Common myeloid progenitor, CD34-positive (primary cell): Measurements from ENCODE around the gene APBB2.

ENCODE experiments used
- CTCF ChIA-PET: fragments of 350-600 bp; sonication (Branson Sonifier 250); formaldehyde crosslinking; loops from one replicate; lab custom pipeline; 2021; ENCODE audit warnings: antibody characterized with exemption; lab: Charles Lee
- POLR2A ChIA-PET: fragments of 350-600 bp; sonication (Branson Sonifier 250); formaldehyde crosslinking; loops from one replicate; lab custom pipeline; 2021; ENCODE audit warnings: antibody characterized with exemption; lab: Charles Lee
- DNase-seq, 3 donors: peaks; one replicate each; pipeline versions ENCODE4 v3.0.0 to v3.0.0-alpha.2; 2013
- H3K27ac ChIP-seq, 2 experiments: 1 replicate in 1 of 2; 2 replicates in 1 of 2; pipeline ENCODE4 v1.7.0; 2013; ENCODE audit warnings: inconsistent platforms in 2 of 2, low read length in 2 of 2, mild to moderate bottlenecking in 2 of 2, low read depth in 1 of 2, moderate library complexity in 1 of 2; ENCODE audit not compliant: severe bottlenecking in 2 of 2, insufficient read depth in 1 of 2, poor library complexity in 1 of 2
- H3K27me3 ChIP-seq, 5 experiments: replicated peaks in 2 of 5; 1 replicate in 3 of 5; 2 replicates in 2 of 5; pipeline versions ENCODE4 v1.6.1 to v1.7.0; 2013; ENCODE audit warnings: low read length in 4 of 5, mild to moderate bottlenecking in 2 of 5, moderate library complexity in 2 of 5, inconsistent platforms in 1 of 5; ENCODE audit not compliant: insufficient read depth in 5 of 5, control insufficient read depth in 4 of 5
- H3K36me3 ChIP-seq, 4 experiments: 1 replicate in 2 of 4; 2 replicates in 2 of 4; pipeline versions ENCODE4 v1.6.1 to v1.7.0; 2013; ENCODE audit warnings: low read length in 3 of 4, control low read depth in 1 of 4, mild to moderate bottlenecking in 1 of 4; ENCODE audit not compliant: control insufficient read depth in 4 of 4, insufficient read depth in 4 of 4
- H3K4me1 ChIP-seq, 4 experiments: 1 replicate in 3 of 4; 2 replicates in 1 of 4; pipeline versions ENCODE4 v1.6.1 to v1.7.1; 2013; ENCODE audit warnings: low read length in 3 of 4, mild to moderate bottlenecking in 3 of 4, control low read depth in 1 of 4, inconsistent platforms in 1 of 4, moderate library complexity in 1 of 4; ENCODE audit not compliant: control insufficient read depth in 4 of 4, insufficient read depth in 4 of 4; ENCODE audit errors: control extremely low read depth in 1 of 4
- H3K4me3 ChIP-seq, 7 experiments: 1 replicate in 4 of 7; 2 replicates in 3 of 7; pipeline versions ENCODE4 v1.5.1 to v1.7.0; 2013; ENCODE audit warnings: mild to moderate bottlenecking in 7 of 7, low read length in 6 of 7, moderate library complexity in 6 of 7, inconsistent platforms in 2 of 7, low read depth in 2 of 7, control low read depth in 1 of 7; ENCODE audit not compliant: insufficient read depth in 4 of 7, control insufficient read depth in 1 of 7; ENCODE audit errors: extremely low read depth in 1 of 7
- H3K9me3 ChIP-seq, 5 experiments: 1 replicate in 4 of 5; 2 replicates in 1 of 5; pipeline versions ENCODE4 v1.6.1 to v1.7.1; 2013; ENCODE audit warnings: low read length in 4 of 5, mild to moderate bottlenecking in 2 of 5, inconsistent platforms in 1 of 5, low read depth in 1 of 5, moderate library complexity in 1 of 5; ENCODE audit not compliant: control insufficient read depth in 4 of 5, insufficient read depth in 2 of 5; ENCODE audit errors: control extremely low read depth in 1 of 5
- WGBS: methylation state at CpG from one replicate; pipeline ENCODE4 v1.1.5; 2013; ENCODE audit not compliant: insufficient coverage; 5-methylcytosine and 5-hydroxymethylcytosine counted together

APBB2 gene

GRCh38 chr4:40967550-40967949, 246.8 kb downstream of the APBB2 start:
- Histone ChIP-seq H3K36me3 (no peaks in the 10 kb centered on the region), H3K9me3 (peaks cover 0 to 15% (median 10%) of the 10 kb centered on the region in 5 experiments), H3K4me3 (no peak overlapping the region), H3K4me1 (no peaks in the 10 kb centered on the region), H3K27me3 (no peaks in the 10 kb centered on the region), H3K27ac (no peak overlapping the region)
- WGBS: 97% methylated on average over 5 of the region's 6 CpGs
- POLR2A ChIA-PET: no interaction called here
- CTCF ChIA-PET: interaction anchor here (1.1 to 1.6 kb wide), 2 partner anchors 11 to 43 kb away, joined by 3 to 4 read pairs; no protein-coding TSS in a partner anchor
- no peak for DNase-seq

GRCh38 chr4:40966091-40966490, 248.3 kb downstream of the APBB2 start:
- no peaks in the 10 kb centered on the region for H3K27me3 ChIP-seq
- POLR2A ChIA-PET: no interaction called here
- WGBS: 90% methylated on average over 2 of the region's 5 CpGs
- H3K4me1 ChIP-seq: no peaks in the 10 kb centered on the region
- DNase-seq: no peak
- peaks cover 0 to 15% (median 10%) of the 10 kb centered on the region in 5 experiments for H3K9me3 ChIP-seq
- H3K27ac ChIP-seq: no peak overlapping the region
- CTCF ChIA-PET: no interaction called here
- H3K4me3 ChIP-seq: no peak overlapping the region
- no peaks in the 10 kb centered on the region for H3K36me3 ChIP-seq

- no peak for DNase-seq
- WGBS: no CpG with 5 or more reads among the region's 1 CpG
- CTCF ChIA-PET: interaction anchor here (1.7 kb wide), 1 partner anchor 12 kb away, joined by 5 read pairs; no protein-coding TSS in a partner anchor
- H3K4me1 ChIP-seq: no peaks in the 10 kb centered on the region
- H3K9me3 ChIP-seq: peaks cover 0 to 15% (median 10%) of the 10 kb centered on the region in 5 experiments
- no peaks in the 10 kb centered on the region for H3K27me3 ChIP-seq
- H3K36me3 ChIP-seq: no peaks in the 10 kb centered on the region
- POLR2A ChIA-PET: no interaction called here
- no peak overlapping the region for H3K27ac ChIP-seq
- no peak overlapping the region for H3K4me3 ChIP-seq
These were observed 250.4 kb downstream of the APBB2 start for GRCh38 chr4:40963897-40964478.

GRCh38 chr4:40962551-40963180, 251.7 kb downstream of the APBB2 start:
- 47% methylated on average over 4 of the region's 7 CpGs for WGBS
- POLR2A ChIA-PET: no interaction called here
- no peak for DNase-seq
- CTCF ChIA-PET: interaction anchor here (0.7 to 1.7 kb wide), 3 partner anchors 14 to 698 kb away, joined by 3 to 5 read pairs (median 4); no protein-coding TSS in a partner anchor
- H3K4me3 ChIP-seq: no peak overlapping the region
- peaks cover 0 to 14% (median 10%) of the 10 kb centered on the region in 5 experiments for H3K9me3 ChIP-seq
- H3K27me3 ChIP-seq: no peaks in the 10 kb centered on the region
- no peaks in the 10 kb centered on the region for H3K36me3 ChIP-seq
- no peak overlapping the region for H3K27ac ChIP-seq
- H3K4me1 ChIP-seq: no peaks in the 10 kb centered on the region

GRCh38 chr4:40960941-40961340, 253.4 kb downstream of the APBB2 start:
- POLR2A ChIA-PET: no interaction called here
- WGBS: no CpG with 5 or more reads among the region's 1 CpG
- no peaks in the 10 kb centered on the region for H3K4me1 ChIP-seq
- no peak for DNase-seq
- no peaks in the 10 kb centered on the region for H3K27me3 ChIP-seq
- CTCF ChIA-PET: no interaction called here
- no peaks in the 10 kb centered on the region for H3K36me3 ChIP-seq
- peaks cover 0 to 1% (median 0%) of the 10 kb centered on the region in 5 experiments for H3K9me3 ChIP-seq
- no peak overlapping the region for H3K27ac ChIP-seq
- no peak overlapping the region for H3K4me3 ChIP-seq

GRCh38 chr4:40957281-40957680, 257.1 kb downstream of the APBB2 start:
- Histone ChIP-seq H3K4me1 (peaks cover 0 to 4% (median 0%) of the 10 kb centered on the region in 4 experiments), H3K27ac (no peak overlapping the region), H3K4me3 (no peak overlapping the region), H3K27me3 (no peaks in the 10 kb centered on the region), H3K9me3 (peaks cover 0 to 1% (median 0%) of the 10 kb centered on the region in 5 experiments), H3K36me3 (no peaks in the 10 kb centered on the region)
- DNase-seq: no peak
- ChIA-PET CTCF (no interaction called here), POLR2A (no interaction called here)
- 100% methylated on average over 1 of the region's 6 CpGs for WGBS

GRCh38 chr4:40956721-40957255, 257.6 kb downstream of the APBB2 start:
- DNase-seq: no peak
- POLR2A ChIA-PET: no interaction called here
- Histone ChIP-seq H3K27ac (no peak overlapping the region), H3K4me1 (peaks cover 0 to 4% (median 0%) of the 10 kb centered on the region in 4 experiments), H3K9me3 (peaks cover 0 to 1% (median 0%) of the 10 kb centered on the region in 5 experiments), H3K4me3 (no peak overlapping the region), H3K36me3 (no peaks in the 10 kb centered on the region), H3K27me3 (no peaks in the 10 kb centered on the region)
- 100% methylated on average over 2 of the region's 5 CpGs for WGBS
- CTCF ChIA-PET: no interaction called here
